Activated CD8-positive, alpha-beta memory T cell treated with anti-CD3 and anti-CD28 coated beads for 4 hours (primary cell): Measurements from ENCODE around the gene LIMS1.
"Not testable (repeated sequence)": the region's sequence is repeated elsewhere in the genome, so short reads cannot be mapped to it uniquely, and the experiment has no call there.

Source experiments
- DNase-seq, 2 donors: peaks; one replicate each; pipeline ENCODE4 v3.0.0-alpha.2; 2020; ENCODE audit warnings: low read depth in 2 of 2

LIMS1 gene

GRCh38 chr2:108533832-108534583 is at the start of gene LIMS1:
Gene LIMS1 (plus strand): TSS chr2:108534470. CDS start chr2:108534563, 93 bp downstream.
- DNase-seq: peak; percentile 75 to 78

- no peak for DNase-seq
These were observed 49.0 kb upstream of the LIMS1 start for GRCh38 chr2:108485253-108485652.

- no peak for DNase-seq
These were observed 43.7 kb upstream of the LIMS1 start for GRCh38 chr2:108490506-108491122.

GRCh38 chr2:108491848-108492247 is 42.4 kb upstream of the LIMS1 start:
- DNase-seq: no peak

GRCh38 chr2:108492364-108492763 is 41.9 kb upstream of the LIMS1 start:
- DNase-seq: no peak

DNA sequence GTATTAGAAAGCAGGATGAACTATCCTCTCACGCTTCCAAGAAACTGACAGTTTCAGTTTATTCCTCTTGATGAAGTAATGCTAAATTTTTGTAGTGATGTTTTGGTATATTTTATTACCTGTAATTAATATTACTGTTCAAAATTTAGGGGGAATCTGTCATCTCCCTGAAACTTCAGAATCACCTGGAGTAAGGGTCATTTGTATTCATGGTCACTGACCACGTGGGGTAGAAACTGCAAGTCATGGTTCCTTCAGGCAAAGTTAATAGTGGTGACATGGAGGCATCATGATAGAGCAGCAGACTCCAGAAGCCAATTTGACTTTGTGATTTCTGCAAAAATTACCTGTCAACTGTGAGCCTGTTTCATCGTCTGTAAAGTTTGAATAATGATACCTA is 38.1 kb upstream of the LIMS1 start:
- not testable (repeated sequence) for DNase-seq

GRCh38 chr2:108507620-108508019 is 26.6 kb upstream of the LIMS1 start:
- not testable (repeated sequence) for DNase-seq

GRCh38 chr2:108512431-108512830 is 21.8 kb upstream of the LIMS1 start:
- not testable (repeated sequence) for DNase-seq

GRCh38 chr2:108514478-108514877 is 19.8 kb upstream of the LIMS1 start:
- not testable (repeated sequence) for DNase-seq

DNA sequence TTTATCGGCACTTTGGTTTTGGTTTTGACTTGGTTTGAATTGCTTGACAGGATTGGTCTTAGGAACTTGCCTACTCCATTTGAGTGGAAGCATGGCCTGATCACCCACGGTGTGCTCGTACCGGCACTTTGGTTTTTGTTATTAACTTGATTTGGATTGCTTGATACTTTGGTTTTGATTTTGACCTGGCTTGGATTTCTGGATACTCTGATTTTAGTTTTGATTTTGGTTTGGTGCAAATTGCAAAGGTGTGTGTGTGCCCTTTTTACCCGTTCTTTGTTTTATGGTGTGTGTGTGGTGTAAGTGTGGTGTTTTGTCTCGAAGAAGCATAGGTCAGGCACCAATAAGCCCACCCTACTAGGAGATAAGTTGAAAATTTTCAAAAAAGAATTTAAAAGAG is 9.6 kb upstream of the LIMS1 start:
- not testable (repeated sequence) for DNase-seq

- DNase-seq: not testable (repeated sequence)
These were observed 9.0 kb upstream of the LIMS1 start for GRCh38 chr2:108525258-108525657.

DNA sequence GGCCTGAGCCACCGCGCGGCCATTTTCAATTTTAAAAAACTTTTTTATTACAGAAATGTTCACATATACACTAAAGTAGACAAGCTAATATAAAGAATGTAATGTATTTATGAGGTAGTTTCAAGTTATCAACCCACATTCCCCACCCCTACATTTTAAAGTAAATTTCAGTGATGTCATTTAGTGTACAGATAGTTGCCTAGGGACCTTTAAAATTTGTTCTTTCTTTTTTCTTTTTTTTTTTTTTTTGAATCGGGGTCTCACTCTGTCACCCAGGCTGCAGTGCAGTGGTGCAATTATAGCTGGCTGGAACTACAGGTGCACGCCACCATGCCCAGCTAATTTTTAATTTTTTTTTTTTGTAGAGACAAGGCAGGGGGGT is 2.6 kb upstream of the LIMS1 start:
- DNase-seq: no peak

GRCh38 chr2:108534584-108535356 is 500 bp downstream of the LIMS1 start:
- no peak for DNase-seq

GRCh38 chr2:108535357-108535631 is 1.0 kb downstream of the LIMS1 start:
- no peak for DNase-seq

DNA sequence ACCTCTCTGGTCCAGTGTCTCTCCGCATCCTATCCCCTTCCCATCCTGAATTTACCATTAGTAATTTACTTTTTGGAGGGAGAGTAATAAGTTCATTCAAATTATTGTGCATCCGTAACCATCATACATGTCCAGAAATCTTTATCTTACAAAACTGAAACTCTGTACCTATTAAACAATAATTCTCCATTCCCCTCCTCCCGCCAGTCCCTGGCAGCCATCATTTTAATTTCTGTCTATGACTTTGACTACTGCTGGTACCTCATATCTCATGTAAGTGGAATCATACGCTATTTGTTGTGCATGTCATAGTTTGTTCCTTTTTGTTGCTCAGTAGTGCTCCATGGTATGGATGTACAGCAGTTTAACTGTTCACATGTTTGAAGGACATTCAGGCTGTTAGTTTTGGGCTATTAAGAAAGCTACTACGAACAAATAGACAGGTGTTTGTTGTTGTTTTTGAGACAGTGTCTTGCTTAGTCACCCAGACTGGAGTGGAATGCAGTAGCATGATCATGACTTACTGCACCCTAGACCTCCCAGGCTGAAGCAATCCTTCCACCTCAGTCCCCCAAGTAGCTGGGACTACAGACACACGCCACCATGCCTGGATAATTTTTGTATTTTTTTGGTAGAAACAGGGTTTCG is 2.0 kb downstream of the LIMS1 start:
- DNase-seq: no peak

DNA sequence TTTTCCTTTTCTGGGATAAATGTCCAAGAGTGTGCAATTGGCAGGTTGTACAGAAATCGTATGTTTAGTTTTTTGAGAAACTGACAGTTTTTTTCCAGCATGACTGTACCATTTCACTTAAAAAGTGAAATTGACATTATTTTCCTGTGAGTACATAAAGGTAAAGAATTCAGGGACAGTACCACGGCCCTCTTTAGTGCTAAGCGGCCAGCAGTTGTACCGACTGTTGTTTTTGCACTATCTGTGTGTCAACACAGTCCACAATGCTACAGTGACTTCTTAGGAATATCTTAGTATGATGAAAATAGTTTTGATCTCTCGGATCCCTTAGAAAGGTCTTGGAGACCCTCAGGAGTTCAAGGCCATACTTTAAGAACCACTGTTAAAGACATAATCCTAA is 2.6 kb downstream of the LIMS1 start:
- DNase-seq: no peak

DNA sequence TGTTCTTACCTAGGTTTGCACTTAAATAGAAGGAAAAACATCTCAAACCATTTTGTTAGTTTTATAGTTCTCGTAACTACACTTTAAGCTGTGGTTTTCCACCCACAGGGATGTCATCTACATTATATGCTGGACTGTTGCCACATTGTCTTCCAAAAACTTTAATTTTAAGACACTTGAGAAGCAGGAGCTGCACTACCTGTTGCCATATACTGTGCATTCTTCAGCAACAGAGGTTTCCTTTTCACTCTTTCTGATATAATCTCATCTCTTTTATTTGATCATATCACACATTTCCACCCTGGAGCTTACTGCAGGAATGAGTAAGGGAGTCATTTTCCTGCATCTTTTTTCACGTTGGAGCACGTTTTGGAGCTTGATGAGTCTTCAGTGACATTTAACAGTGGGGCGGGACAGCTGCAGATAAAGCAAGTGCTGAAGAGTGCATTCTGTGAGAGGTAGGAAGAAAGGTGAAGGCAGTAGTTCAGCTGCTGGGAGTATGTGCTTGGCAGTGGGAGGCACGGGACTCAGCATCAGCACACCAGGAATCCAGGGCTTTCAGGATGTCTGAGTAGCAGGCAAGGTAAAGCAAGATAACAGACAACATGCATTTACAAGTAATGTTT is 3.8 kb downstream of the LIMS1 start:
- DNase-seq: no peak

GRCh38 chr2:108541451-108541850 is 7.2 kb downstream of the LIMS1 start:
- DNase-seq: no peak

DNA sequence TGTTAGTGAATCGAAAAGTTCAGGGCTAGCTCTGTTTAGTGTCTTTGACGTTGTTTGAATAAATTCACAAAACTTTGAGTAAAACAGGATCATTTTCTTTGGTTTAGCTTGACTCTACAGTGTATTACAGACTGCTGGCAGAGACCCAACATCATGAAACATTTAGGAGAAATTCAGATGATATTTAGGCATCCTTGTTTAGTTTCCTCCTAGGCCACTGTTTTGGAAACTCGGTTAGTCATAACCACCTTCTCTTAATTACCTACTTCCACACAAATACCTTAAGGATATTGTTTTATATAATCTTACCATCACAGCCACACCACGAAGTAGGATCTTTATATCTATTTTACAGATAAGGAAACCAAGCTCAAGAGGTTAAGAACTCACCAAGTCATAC is 7.8 kb downstream of the LIMS1 start:
- DNase-seq: no peak

DNA sequence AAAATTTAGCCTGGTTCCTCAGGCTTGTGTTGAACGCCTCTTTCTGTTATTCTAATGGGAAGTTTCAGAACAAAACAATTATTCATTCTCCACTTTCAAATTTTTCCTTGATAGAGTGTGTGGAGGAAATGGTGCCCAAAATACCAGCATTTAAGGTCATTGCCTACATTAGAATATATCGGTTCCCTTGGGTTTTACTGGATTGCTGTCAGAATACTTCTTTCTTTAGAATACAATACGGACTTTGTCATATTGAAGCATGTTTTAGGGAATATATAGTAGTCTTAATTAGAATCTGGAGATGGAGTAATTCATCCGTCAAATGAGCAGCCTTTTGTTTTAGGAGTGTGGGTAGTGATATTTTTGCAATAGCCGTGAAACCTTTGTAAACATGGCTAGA is 13.3 kb downstream of the LIMS1 start:
- no peak for DNase-seq

- DNase-seq: no peak
These were observed 14.1 kb downstream of the LIMS1 start for GRCh38 chr2:108548208-108549003.
